NK-92 (cell line): ENCODE results near the gene CDK14.

Experiments
- DNase-seq: peaks from one replicate; lab custom pipeline; 2025; ENCODE audit not compliant: unreplicated experiment; lab: John Stamatoyannopoulos, UW

Gene CDK14

GRCh38 chr7:90933984-90934383 is 337.9 kb downstream of the CDK14 start:
- no peak for DNase-seq

GRCh38 chr7:90938371-90938770 is 342.2 kb downstream of the CDK14 start:
- no peak for DNase-seq

- no peak for DNase-seq
These were observed 343.5 kb downstream of the CDK14 start for GRCh38 chr7:90939666-90940065.

GRCh38 chr7:90944021-90944420 is 347.9 kb downstream of the CDK14 start:
- DNase-seq = no peak

- no peak for DNase-seq
These were observed 349.1 kb downstream of the CDK14 start for GRCh38 chr7:90945104-90945787.

GRCh38 chr7:90946730-90947501 is 350.8 kb downstream of the CDK14 start:
- DNase-seq = no peak

GRCh38 chr7:90948085-90948484 is 352.0 kb downstream of the CDK14 start:
- DNase-seq = no peak

- DNase-seq = no peak
These were observed 355.1 kb downstream of the CDK14 start for GRCh38 chr7:90951229-90951628.

GRCh38 chr7:90951986-90952954 is 356.1 kb downstream of the CDK14 start:
- no peak for DNase-seq

- DNase-seq = no peak
These were observed 359.6 kb downstream of the CDK14 start for GRCh38 chr7:90955641-90956207.

- DNase-seq = no peak
These were observed 361.8 kb downstream of the CDK14 start for GRCh38 chr7:90957883-90958282.

- DNase-seq = no peak
These were observed 362.5 kb downstream of the CDK14 start for GRCh38 chr7:90958647-90959046.

- DNase-seq = no peak
These were observed 365.1 kb downstream of the CDK14 start for GRCh38 chr7:90961037-90961725.

GRCh38 chr7:90965211-90965610 is 369.1 kb downstream of the CDK14 start:
- DNase-seq = no peak

- no peak for DNase-seq
These were observed 370.2 kb downstream of the CDK14 start for GRCh38 chr7:90966346-90966745.

GRCh38 chr7:90968871-90969270 is 372.8 kb downstream of the CDK14 start:
- no peak for DNase-seq

- no peak for DNase-seq
These were observed 376.9 kb downstream of the CDK14 start for GRCh38 chr7:90972906-90973550.

- no peak for DNase-seq
These were observed 380.9 kb downstream of the CDK14 start for GRCh38 chr7:90977056-90977455.

GRCh38 chr7:90980545-90980944 is 384.4 kb downstream of the CDK14 start:
- DNase-seq = no peak

GRCh38 chr7:90982228-90982627 is 386.1 kb downstream of the CDK14 start:
- no peak for DNase-seq
